Right forelimb (tissue), 1 donor: Measurements from ENCODE around the gene SYT15.

Experiments
- DNase-seq: peaks from one replicate; pipeline ENCODE4 v3.0.0-alpha.2; 2018

The SYT15 gene

DNA sequence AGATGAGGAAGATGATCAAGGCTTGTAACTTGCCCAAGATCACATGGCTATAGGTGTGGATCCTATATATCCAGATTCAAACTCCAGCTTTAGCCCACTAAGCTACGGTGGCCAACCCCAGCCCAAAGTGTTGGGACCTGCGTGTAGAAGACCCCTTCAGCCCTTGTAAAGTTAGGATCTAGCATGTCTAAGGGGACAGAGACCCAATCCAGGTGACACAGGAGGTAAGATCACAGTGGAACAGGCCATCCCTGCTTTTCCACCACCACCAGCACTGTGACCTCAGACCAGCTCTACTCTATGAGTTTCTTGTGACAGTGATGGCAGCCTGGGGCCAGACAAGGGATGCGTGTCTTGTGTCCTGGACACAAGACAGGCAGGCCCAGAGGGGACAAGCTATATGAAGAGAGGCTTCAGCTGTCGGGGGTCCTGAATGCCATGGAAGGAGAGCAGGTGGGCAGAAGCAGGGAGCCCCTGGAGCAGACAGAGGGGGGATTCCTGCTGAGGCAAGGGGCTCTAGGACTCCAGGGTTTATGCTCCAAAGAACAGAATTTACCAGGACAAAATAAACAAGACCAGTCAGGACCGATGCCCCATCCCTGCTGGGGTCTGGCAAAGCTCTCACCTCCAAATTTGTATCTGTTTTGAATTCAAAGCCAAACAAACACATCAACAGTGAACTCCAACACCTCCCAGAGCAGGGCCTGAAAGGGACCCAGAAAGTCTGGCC, 32.9 kb upstream of the SYT15 start:
- DNase-seq = no peak

DNA sequence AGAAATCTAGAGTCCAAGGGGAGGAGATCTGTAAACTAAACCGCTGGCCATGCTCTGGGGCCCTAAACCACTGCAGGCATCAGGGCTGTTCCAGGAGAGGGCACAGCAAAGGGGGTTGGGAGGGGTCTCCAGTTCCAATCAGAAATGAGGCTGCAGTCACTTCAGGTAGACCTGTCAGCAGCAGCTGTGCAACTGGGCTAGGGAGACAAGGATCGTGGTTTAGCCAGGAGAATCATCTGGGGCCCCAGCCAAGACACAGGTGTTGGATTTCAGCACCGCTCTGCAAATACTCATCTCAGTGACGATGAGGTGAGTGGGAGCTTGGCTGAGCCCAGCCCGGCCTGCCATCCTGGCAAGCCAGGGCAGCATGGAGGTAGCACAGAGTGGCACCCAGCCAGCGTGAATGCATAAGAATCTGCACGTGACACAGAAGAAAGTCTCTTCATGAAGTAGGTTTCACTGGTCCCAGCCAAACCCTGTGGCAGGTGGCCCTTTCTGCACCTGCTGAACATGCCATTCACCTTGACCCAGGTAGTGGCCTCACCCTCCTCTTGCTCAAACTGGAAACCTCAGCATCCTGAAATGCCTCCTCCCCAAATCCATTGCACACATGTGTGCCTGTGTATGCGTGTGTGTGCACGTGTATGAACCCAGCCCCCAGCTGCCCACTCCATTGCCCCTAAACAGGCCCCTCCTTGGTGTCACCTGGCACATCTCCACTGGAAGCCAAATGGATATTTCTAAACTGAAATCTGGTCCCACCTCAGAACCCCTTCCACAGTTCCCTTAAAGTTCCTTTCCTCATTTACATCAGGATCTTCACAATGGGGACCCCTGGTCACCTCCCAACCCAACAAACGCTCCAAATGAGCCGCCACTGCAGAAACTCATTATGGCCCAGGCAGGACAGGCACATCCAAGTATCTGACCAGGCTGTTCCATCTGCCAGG, 32.1 kb upstream of the SYT15 start:
- DNase-seq = no peak

DNA sequence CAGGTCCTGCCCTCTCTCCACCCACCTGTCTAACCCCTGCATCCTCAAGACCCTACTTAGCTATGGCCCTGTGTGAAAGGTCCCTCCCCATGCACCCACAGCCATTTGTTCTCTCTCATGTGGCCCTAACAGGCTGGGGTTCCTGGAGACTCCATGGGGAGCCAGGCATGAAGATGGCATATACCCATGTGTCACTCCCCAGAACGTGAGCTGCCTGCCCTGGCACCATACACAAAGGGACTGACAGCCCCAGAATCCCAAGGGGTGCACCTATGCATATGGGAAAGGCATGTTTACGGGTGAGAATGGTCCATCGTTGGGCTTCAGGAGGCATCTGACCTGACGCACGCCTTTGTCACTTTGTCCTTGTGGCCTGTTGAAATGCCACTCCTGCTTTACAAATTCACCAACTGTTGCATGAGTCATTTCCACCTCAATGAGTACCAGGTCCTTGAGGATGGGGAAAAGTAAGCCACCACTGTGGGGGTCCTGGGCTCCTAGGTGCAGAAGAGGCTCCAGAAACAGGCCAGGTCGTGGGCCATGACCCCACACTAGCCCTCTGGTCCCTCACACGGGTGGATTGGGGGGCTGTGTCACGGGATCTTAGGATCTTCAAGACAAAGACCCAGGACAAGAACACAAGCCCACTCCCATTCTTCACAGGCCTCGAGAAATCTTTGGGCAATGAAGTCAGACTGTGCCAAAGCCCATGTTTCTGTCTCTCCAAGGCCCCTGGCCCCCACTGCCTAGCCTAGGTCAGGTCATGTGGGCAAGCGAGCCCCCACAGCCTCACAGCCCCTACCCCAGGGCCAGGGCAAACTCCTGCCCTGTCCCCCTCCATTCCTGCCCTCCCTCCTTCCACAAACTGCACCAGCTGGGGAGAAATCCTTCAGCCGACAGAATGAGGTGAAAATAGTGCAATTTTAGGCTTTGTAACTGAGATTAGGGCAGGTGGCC, 31.1 kb upstream of the SYT15 start:
- DNase-seq = no peak

DNA sequence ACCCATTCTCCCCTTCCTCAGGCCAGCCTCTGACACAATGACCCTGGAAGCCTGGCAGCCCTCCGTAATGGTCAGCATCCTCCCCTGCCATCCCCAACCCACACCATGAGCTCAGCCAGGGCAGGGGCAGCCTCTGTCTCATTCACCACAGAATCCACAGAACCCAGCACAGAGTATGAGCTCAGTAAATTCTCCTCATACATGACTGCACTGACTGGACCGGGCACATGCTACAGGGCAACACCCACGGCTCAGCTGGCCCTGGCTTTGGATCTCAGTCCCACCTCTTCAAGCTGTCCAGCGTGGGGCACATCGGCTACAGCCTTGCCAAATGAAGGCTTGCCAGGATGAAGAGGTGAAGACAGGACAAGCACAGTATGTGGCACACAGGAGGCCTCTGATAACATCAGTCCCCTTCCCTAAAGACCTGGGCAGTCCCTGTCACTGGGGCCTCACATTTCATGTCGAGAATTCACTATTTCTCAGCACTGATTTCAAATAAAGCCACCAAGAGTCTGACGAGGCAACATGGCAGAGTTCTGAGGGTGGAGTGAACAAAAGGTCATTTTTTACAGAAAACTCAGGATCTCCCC, 30.3 kb upstream of the SYT15 start:
- DNase-seq = no peak

DNA sequence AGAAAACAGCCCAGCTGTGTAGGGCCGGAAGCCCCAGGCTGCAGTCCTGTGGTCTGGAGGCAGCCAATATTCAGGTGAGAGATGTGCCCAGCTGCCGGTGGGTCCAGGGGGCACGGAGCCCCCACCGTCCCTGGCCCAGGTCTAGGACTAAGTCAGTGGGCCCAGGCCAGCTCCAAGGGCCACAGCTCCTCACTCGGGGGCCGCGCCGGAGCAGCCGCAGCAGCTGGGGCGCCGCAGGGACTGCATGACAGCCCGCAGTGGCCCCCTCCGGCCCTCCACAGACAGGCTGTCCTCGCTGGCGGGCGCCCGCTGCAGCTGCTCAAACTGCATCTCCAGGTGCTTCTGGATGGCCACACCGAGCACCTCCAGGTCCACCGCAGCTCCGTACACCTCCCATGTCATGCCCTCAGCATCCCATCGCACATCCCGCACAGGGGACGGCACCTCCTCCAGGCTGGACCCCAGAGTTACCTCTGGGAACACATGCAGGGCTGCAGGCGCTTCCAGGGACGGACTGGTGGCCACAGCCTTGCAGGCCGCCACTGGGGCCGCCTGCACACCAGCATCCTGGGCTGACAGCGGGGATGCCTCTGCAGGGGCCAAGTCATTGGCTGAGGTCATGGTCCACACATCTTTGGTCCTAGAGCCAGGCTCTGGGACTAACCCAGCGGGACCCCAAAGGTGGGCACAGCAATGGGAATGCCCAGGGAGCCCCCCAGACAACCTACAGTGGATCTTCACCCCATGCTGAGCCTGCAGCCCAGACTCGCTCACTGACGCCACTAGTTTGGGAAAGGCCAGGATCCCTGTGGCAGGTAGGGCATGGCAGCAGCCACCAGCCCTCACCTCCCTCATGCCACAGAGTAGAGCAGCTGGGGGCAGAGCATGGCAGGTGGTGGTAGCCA, 29.5 kb upstream of the SYT15 start:
- no peak for DNase-seq

DNA sequence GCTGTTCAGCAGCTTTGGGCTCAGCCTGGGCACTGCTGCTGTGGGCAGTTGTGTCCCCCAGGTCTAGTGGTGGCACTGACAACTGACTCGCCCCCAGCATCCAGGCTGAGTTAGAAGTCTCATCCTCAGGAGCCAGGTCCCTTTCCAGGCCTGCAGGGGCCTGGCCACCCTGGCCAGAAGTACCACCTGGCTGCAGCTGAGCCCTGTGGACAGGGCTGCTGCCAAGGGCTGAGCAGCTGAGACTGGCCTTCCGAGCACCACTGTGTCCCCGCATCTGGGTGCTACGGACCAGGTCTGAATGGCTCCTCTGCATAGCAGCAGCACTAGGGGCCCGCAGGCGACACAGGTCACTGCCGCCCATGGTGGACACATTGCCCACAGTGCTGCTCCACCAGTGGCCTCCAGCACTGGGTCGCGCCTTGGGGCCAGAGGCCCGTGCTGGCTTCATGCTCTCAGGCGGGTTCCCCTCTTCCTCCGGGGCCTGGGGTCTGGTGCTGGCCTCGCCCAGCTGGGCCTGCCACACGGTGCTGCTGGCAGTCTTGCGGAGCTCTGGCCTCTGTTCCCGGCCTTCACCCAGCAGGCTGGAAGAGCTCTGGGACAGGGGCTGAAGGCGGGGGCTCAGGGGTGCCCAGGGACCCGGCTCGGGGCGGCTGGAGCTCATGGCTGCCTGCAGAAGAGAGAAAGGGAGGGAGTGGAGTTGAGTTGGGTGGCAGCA, 28.7 kb upstream of the SYT15 start:
- no peak for DNase-seq

DNA sequence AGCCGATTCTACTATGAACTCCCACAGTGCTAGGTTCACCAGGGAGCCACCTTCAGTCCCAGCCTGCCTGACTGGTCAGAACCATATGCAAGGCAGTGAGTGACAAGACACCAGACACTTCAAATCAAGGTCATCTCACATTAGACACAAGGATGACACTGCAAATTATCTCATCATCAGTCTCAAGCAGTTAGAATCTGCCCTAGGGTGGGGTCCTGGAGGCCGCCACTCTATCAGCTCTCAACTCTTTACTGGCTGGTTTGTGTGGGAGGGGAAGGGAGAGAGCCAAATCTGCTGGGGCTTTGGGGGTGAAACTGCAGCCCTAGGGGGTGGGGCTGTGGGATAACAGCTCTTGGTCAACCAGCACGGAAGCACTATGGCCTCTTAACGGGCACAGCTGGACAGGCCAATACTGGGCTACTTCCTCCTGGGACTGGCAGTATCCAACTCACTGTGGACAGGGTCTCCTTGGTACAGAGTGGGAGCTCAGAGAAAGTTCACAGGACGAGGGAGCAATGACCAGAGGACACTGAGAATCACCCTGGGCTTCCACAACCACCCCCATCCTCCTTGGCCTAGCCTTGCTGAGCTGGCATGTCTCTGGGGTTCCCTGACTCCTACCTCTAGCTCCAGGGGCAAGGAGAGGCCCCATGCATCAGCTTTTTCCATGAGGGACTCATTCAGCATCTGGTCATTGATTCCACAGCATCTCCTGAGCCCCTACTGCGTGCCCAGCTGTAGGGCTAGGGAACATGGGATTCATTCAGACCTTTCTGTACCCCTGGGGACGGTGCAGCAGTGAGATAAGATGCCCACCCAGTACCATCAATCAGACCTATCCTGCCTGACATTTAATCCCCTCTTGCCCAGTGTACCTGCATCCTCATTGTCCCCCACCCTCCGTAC, 27.9 kb upstream of the SYT15 start:
- DNase-seq = no peak

DNA sequence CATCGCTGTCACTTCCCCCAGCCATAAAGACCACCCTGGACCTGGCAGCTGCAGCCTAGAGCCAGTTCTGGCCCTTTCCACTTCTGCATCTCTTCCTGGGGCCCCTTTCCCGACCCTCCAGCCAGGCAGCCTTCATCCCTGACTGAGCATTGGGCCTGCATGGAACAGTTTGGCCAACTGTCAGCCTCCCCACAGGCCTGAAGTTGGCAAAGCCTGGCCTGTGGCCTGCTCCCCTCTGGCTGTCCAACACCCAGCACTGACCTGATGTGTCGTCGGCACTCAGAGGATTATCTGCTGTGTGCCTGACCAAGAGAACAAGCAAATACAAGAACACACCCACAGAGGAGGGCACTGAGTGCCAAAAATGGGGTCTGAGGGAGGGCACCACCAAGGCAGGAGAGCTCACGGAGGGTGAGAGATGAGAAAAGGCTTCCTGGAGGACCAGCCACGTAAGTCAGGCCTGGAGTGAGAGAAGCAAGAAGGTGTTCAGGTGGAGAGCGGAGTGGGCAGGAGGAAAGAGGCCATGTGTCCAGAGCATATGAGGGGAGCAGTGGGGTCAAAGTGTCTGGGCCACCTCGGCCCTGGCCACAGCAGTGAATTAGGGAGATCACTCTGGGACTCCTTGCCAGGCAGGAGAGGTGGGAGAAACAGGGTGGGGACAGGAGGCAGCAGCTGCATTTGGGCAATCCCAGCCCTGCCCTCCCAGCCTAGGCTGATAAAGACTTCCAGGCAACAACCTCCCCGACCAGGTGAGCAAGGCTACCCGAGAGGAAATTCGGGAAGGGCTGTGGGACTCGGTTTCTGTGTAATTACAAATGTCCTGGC, 27.0 kb upstream of the SYT15 start:
- DNase-seq = no peak

DNA sequence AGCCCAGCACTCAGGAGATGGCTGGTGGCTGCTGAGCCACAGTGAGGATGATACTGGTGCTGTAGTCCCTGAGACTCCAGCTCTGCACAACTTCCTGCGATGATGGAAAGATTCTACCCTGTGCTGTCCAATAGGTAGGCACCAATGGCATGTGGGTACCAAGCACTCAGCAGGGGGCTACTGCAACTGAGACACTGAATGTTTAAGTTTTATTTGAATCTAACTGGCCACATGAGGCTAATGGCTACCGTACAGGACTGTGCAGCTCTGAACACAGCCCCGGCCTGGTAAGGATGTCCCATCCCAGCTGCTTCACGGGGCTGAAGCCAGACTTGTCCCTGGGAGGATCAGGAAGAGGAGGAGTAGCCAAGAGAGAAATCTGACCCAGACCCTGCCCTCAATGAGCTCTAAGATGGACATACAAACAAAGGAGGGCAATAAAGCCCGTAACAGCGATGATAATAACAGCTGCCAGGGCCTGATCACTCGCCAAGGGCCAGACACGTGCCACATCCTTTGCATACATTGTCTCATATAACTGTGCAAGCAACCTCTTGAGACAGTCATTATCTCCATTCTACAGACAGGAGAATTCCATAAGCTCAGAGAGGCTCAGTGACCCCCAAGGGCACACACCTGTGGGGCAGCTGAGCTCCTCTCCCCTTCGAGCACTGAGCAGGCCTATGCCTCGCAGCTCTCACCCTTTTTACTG, 26.2 kb upstream of the SYT15 start:
- DNase-seq = peak; percentile 50

DNA sequence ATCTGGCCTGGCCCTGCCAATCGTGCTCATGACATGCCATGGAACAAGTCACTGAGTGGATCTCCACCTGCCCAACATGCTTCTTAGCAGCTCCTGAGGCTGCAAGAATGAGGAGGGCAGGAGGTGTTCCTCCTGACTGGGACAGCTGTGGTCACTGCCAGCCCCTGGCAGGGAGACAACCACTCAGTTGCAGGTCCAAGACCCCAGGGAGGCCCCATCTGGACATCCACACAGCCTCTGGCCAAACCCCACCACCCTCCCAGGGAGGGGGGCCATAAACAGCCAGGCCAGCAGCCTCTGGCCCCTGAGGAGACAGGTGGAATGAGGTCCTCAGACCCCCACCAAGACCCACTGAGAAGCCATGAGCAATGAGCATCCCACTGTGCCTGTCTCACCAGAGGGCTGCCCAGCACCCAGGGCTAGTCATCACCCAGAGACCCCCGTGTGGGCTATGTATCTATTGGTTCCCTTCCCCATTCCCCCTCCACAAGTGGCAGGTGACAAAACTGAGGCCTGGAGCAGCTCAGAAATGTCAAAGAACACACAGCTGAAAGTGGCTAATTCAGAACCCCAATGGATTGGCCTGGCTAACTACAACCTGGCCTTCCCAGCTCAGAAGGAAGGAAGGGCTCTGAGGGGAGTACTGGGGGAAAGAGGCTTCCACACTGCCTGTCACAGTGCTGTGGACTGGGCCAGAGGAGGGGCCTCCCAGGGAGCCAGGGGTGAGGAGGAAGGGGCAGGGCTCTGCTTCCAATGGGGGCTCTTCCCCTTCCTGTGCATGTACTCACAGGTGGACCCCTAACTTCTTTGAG, 25.5 kb upstream of the SYT15 start:
- peak; percentile 42 for DNase-seq

DNA sequence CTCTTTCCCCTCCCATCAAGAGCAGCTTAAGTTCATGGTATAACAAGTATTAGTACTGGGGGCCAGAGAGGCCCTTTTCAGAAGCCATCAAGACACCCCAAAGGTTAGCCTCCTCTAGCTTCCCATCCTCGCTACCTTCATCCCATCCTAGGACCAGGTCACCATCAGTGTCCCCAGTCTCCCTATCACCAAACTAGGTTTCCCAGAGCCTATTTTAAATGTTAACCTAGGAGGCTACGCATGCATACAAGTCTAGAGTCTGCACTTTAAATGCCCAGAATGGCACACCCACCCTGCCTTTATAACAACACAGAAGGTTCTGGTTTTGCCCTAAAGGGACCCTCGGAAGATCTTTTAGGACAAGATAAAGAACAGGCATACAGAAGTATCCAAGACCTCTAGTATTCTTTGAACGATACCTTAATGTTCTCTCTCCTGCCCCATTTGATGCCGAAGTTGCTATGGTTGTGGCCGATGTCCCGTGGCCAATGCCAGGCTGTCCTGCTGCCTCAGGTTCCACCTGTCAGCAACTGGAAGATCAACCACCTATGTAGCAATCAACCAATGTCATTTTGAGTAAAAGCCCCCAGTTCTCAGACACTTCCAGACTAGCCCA, 24.7 kb upstream of the SYT15 start:
- DNase-seq = no peak

DNA sequence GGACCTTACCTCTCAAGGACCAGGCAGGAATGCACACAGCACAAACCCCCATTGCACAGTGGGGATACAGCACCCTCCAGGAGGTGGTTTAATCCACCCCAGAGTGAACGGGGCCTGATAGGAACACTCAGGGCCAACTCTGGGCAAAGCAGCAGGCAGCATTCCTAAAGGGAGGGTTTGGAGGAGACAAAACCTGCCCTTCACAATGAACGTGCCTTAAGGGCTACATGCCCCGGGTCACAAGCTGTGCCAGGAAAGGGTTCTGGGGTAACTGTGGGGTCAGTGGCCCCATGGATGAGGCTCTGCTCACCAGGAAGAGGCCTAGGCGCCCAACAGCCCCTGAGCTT, 23.6 kb upstream of the SYT15 start:
- peak; percentile 39 for DNase-seq

DNA sequence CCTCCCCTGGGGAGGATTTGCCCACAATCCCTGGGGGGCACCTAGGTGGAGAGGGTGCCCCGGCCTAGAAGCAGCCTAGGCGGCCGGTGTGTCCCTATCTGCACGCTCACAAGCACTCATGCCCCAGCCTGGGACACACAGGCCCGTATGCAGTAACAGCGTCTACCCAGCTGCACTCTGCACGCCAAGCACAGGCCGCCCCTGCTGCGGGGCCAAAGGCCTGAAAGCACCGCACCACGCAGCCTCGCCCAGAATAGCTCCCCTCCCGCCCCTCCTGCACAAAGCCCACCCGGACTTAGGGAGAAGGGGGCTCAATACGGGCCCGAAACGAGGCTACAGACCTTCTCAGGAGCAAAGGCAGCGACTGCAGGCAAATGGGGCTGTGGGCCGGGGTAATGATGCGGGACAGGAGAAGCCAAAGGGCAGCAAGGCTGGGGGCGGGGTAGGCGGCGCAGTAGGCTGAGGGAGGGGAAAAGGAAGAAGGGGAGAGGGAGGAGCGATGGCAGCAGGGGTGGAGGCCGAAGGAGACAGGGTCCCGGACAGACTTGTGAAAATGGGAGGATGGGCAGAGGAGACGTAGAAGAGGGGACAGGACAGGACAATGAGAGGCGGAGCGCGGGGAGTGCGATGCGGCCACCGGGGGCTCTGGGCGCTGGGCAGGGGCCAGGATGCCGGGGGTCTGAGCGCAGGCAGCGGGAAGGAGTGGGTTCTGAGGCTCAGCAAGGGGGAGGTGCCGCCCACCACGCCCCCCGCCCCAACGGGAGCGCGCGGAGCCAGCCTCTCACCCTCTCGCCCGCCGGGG, 23.0 kb upstream of the SYT15 start:
- peak; percentile 59 for DNase-seq

DNA sequence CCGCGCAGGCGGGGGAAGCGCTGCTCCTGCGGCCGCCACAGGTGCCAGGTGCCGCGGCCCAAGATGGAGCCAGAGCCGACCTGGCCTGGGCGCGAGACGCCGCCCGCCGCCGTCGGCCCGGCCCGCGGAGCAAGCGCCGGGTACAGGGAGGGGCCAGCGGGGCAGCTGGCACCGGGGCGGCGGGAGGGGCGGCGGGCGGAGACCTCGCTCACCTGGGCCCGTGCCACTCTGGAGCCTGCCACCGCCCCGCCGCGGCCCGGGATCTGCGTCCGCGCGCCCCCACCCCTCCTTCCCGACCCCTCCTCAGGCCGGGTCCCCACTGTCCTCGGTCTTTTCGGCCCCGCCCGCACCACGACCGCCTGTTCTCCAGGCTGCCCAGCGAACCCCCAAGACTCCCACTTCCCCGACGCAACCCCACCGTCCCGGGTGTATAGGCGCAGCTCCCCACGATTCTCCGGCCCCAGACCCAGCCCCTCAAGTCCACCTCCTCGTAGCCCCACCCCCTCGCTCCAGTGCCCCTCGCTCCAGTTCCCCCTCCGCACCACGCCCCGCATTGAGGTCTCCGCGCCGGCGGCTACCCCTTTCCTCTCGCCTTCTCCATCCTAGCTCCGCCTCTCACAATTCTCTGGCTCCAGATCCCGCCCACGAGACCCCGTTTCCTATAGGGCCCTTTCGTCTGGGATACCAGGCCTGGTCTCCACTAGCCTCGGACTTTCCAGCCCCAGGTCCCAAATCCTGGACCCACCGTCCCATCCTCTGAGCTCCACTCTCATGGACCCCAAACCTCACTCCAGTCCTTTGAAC, 22.2 kb upstream of the SYT15 start, which contains the start of gene GPRIN2:
Gene GPRIN2, minus strand, starts transcription at position 144 of the 804 bp plus-strand sequence. CDS start 5,922 bp downstream, outside the sequence.
- peak; percentile 45 for DNase-seq
